HG02610 (cell line): ENCODE data around the gene PLCH1.

Experiments
- ATAC-seq: cut with Tn5 transposase; IDR thresholded peaks from one replicate; pipeline ENCODE4 v1.9.1; 2021; ENCODE audit warnings: mild to moderate bottlenecking, moderate library complexity; ENCODE audit not compliant: unreplicated experiment

The PLCH1 gene

GRCh38 chr3:155688481-155688880 lies 56.4 kb downstream of the PLCH1 start:
- ATAC-seq: no peak

DNA sequence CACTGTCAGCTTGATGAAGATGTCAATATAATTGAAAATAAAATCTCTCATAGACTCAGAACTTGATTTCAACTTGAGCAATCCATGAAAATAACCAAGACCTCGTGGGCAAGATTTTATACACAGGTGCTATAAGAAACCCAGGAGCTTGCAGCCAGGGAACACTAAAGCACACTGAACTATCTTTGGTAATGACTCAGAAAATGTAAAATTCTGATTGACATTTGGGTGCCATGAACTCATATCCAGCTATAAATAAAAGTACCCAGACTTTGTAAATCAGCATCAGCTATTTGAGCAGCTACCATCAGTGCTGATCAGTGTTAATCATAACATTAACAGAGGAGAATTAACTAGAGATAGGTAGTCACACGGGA lies 61.5 kb downstream of the PLCH1 start:
- ATAC-seq: no peak

- no peak for ATAC-seq
Measured at GRCh38 chr3:155682426-155683343, 62.2 kb downstream of the PLCH1 start.

- ATAC-seq: no peak
Measured at GRCh38 chr3:155676252-155676981, 68.5 kb downstream of the PLCH1 start.

- ATAC-seq: no peak
Measured at GRCh38 chr3:155675094-155675493, 69.8 kb downstream of the PLCH1 start.

GRCh38 chr3:155673421-155673820 lies 71.5 kb downstream of the PLCH1 start:
- ATAC-seq: no peak

GRCh38 chr3:155670335-155670734 lies 74.5 kb downstream of the PLCH1 start:
- no peak for ATAC-seq

- ATAC-seq: no peak
Measured at GRCh38 chr3:155667988-155668387, 76.9 kb downstream of the PLCH1 start.

DNA sequence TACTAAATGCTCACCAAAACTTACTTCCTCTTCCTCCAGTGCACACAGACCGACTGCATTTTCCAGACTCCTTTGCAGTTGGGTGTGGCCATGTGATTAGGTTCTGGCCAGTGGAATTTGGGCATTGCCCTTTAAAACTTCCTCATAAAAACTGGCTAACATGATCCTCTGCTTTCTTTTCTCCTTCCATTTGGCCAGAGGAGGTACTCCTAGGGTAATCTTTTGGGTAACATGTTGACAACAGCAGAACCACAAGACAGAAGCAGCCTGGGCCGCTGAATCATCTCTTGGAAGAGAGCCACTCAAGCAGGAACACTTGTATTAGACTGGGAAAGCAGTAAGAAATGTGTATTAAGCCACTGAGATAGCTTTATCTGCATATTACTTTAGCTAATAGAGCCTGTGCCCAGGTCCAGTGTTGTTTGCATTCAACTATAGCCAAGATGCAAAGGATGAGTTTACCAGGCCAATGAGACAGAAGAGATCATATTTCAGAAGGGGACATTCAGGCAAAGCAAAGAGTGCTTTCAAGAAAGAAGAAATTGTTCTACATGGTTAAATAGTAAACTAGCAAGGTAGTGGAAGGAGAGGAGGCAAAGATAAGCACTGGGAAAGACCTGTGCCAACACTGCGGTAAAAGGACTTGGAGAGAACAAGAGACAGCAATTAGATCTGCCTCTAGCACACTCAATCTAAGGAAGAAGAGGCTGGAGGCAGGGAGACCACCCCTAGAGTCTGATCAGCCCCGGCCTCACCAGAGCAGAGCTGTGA lies 79.8 kb downstream of the PLCH1 start:
- ATAC-seq: no peak

- no peak for ATAC-seq
Measured at GRCh38 chr3:155663467-155664212, 81.2 kb downstream of the PLCH1 start.

GRCh38 chr3:155661760-155662159 lies 83.1 kb downstream of the PLCH1 start:
- no peak for ATAC-seq

GRCh38 chr3:155661042-155661441 lies 83.8 kb downstream of the PLCH1 start:
- ATAC-seq: no peak

DNA sequence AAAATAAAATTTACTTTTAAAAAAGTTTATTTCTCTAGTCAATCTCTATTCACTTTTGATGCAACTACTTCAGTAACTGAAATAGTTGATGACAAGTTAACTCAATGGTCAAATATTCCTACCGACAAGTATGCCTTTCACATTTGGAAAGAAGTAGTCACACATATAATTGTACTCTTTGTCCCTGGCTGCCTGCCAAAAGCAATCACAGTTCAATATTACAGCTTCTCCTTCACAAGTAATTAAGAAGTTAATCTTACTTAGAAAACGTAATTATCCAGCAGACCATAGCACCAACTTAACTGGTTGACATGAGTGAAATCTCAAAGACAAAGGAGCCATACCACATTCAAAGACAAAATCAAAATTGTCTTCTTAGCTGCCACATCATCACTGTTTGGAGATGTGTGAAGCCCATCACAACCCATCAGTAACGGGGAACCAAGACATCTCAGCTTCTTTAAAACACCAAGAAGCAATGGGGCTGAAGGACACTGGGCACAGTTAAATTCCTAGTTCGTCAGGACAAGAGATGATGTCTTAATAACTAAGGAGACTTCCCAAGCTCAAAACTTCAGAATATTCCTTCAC lies 86.1 kb downstream of the PLCH1 start:
- ATAC-seq: no peak

- ATAC-seq: no peak
Measured at GRCh38 chr3:155658006-155658405, 86.9 kb downstream of the PLCH1 start.

GRCh38 chr3:155657161-155657560 lies 87.7 kb downstream of the PLCH1 start:
- ATAC-seq: no peak

DNA sequence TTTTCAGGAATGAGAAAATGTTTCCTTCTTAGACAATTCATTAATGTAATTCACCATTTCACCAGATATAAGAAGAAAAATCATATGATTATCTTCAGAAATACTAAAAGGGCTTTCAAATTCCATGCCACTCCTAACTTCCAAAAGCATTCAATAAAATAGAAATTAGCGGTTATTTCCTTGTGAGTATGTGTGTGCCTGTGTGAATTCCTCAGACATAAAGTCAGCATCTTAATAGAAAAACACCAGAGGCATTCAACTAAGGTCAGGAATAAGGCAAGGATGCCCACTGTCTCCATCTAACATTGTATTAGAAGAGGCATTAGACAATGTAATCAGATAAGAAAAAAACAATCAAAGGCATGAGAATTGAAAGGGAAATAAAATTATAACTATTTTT lies 88.4 kb downstream of the PLCH1 start:
- no peak for ATAC-seq

DNA sequence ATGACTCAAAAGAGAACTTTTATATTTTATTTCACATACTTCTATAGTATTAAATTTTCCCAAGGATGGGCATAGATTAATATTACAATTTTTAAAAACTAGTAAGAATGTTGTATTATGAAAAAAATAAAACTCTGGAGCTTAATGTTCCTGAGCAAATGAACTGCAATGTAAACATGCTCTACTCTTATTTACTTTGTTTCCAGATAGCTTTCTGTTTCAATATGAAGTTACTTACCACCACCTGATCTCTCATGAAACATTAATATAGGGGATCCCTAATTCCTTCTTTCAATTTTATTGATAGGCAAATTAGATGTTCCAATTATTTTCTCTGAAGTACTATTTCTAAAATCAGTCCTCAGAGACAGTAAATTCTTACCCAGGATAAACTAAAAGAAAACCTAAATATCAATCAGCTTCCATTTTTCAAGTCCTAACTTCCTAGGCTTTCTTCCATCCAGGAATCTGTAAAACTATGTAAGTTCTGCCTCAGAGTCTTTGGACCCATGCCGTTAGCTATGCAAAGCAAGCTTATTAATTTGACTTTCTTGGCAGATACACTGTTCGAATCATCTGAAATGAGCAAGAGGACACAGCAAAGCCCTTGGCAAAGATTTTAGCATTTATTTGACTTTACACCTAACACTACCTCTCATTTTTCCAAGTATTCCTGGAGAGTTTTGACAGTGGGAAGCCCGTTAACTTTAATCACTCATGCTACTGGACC lies 93.2 kb downstream of the PLCH1 start:
- ATAC-seq: no peak

DNA sequence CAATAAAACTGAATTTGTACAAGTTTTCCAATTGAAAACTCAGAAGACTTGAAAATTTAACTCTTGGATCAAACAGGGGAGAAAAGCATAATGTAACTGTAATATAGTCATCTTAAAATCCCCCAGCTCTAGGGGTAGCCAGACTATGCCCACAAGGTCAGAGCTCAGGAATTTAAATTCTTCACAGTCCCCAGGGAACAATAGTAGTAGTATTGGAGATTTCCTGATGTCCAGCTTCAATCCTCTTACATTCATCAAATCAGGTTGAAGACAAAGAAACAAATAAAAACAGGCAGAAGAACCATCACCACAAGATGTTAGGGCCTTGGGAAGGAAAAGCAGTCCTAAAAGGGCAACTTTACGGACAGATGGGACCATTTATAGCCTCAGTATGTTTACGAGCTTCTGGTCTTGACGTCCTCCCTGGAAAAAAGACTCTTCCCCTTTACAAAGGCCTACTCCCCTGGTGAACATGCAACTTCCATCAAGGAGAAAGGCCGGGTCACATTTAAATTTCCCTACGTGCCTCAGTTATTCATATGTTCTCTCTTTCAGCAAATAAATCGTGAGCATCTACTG lies 96.8 kb downstream of the PLCH1 start:
- ATAC-seq: no peak

DNA sequence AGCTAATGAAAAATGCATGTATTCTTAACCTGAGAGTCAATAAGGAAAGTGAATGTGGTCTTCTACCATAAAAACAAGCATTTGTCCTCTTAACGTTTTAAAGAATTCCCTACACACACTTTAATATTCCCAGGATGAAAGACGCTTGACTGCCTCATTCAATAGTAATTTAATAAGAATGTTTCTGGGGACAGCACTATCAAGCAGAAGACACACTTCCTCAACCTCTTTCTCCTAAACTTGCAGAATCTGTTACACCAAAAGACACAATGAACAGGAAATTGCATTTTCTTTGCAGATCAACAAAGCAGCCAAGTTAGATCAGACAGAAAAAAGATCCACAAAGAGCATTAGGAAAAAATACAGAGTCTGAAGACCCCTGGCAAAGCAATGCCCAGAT lies 97.7 kb downstream of the PLCH1 start:
- ATAC-seq: no peak
